ENCODE measurements around the gene THRSP. TPM values are rescaled to one million over a fixed set of nuclear protein-coding genes. Genes with fewer than 3 reads are reported as not detected.
"Not testable (repeated sequence)": the region's sequence is repeated elsewhere in the genome, so short reads cannot be mapped to it uniquely, and the experiment has no call there.

The THRSP gene
- polyA plus RNA-seq, 1 donor from 2014 or later = not detected

DNA sequence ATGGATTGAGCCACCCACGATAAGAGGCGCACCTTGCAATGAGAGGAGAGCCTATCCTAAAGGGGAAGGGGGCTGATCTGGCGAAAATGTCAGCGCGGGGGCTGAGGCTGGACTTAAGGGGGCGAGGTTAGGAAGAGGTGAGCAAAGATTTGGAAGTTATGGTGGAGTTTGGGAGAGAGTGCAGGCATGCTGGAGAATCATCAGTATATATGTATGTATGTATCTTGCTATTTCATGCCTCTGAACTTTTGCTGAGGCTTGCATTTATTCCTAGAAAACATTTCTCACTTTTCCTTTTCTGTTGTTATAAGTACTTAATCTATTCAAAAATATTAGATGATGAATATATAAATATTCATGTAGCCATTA is 17.2 kb upstream of the THRSP start:
- no peaks in the 10 kb centered on the region for H3K36me3 Mint-ChIP-seq
- no peak overlapping the region for H3K27ac Mint-ChIP-seq
- H3K9me3 Mint-ChIP-seq = no peaks in the 10 kb centered on the region
- H3K27me3 Mint-ChIP-seq = peaks cover 4% of the 10 kb centered on the region
- H3K4me3 Mint-ChIP-seq = peak overlapping the region in 1 of 4 donors; percentile 21
- H3K4me1 Mint-ChIP-seq = peaks cover 0 to 2% (median 0%) of the 10 kb centered on the region in 3 donors

DNA sequence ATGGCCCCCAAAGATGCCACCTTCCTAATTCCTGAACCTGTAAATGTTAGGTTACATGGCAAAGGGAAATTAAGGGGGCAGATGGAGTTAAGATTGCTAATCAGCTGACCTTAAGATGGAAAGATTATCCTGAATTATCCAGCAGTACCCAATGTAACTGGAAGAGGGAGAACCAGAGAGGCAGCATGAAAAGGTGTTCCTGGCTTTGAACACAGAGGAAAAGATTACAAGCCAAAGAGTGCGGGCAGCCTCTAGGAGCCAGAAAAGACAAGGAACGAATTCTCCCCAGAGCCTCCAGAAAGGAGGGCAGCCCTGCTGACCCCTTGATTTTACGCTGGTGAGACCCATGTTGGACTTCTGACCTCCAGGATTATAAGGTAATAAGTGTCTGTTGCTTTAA is 15.1 kb upstream of the THRSP start:
- H3K4me3 Mint-ChIP-seq = no peak overlapping the region
- H3K27me3 Mint-ChIP-seq = peaks cover 4% of the 10 kb centered on the region
- H3K36me3 Mint-ChIP-seq = peaks cover 2% of the 10 kb centered on the region
- H3K9me3 Mint-ChIP-seq = no peaks in the 10 kb centered on the region
- peaks cover 0 to 2% (median 0%) of the 10 kb centered on the region in 3 donors for H3K4me1 Mint-ChIP-seq
- no peak overlapping the region for H3K27ac Mint-ChIP-seq

DNA sequence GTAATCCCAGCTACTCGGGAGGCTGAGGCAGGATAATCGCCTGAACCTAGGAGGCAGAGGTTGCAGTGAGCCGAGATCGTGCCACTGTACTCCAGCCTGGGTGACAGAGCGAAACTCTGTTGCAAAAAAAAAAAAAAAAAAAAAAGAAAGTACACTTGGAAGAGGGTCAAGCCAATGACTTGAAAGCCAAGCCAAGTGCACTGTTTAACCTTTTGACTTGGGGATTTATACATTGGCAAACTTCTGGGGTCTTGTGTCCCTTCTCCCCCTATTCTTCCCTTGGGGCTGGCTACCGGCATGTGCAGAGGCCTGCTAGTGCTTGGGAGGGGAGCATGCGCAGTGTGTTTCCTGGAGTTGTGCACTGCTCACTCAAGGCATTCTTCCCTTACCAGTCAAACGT is 14.3 kb upstream of the THRSP start:
- Mint-ChIP-seq H3K4me3 (no peak overlapping the region), H3K36me3 (peaks cover 2% of the 10 kb centered on the region), H3K9me3 (no peaks in the 10 kb centered on the region), H3K27me3 (peaks cover 3% of the 10 kb centered on the region), H3K27ac (no peak overlapping the region), H3K4me1 (peaks cover 0 to 2% (median 0%) of the 10 kb centered on the region in 3 donors)

DNA sequence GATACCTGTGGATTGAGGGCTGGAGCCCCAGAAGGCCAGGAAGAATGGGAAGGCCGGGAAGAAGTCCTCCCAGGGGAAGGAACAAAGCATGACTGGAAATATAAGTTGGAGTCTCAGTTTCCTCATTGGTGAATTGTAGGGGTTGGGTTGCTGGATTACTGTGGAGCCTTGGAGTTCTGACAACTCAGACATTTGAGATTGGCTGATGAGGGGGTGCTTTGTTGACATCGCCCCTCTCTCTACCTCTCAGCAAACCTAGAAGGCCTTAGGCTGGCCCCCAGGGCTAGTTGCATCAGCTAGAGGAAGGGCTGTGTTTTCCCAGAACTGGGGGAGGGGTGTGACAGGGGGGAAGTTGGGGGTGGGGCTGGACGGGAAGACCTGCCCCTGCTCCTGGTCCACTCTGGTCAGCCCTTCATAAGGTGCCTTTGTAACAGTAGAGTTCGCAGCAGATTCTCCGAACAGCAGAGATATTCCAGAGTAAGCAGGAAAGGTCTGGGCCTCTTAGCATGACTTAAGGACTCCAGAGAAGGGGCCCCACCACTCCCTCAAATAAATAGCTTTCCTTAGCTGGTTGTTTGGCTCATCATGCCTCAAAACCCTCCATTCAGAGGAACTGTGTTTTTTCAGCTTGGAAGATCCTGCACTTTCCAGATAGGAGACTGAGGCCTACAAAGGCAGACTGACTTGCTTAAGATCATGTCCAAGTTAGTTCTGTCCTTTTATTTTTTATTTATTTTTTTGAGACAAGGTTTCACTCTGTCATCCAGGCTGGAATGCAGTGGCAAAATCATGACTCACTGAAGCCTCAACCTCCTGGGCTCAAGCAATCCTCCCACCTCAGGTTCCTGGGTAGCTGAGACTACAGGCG is 12.5 kb upstream of the THRSP start:
- peak overlapping the region in 1 of 3 donors; percentile 23 for H3K27ac Mint-ChIP-seq
- no peaks in the 10 kb centered on the region for H3K9me3 Mint-ChIP-seq
- no peaks in the 10 kb centered on the region for H3K4me1 Mint-ChIP-seq
- no peaks in the 10 kb centered on the region for H3K27me3 Mint-ChIP-seq
- no peak overlapping the region for H3K4me3 Mint-ChIP-seq
- peaks cover 2% of the 10 kb centered on the region for H3K36me3 Mint-ChIP-seq

DNA sequence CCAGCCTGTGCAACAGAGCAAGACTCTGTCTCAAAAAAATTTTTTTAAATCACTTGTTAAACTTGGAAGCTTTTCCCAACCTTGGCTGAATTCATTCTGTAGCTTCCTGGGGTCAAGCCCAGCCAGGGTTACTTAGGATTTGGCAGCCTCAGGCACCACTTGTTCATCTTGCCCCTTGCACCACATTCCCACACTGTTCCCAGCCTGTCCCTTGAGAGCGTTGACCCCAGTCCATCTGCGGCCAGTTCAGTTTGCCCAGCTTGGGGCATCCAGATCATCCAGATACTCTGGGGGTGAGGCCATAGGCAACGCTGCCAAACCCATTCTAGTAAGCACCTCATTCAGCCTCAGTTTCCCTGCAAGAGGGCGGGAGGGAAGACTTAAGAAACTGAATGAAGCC is 8.7 kb upstream of the THRSP start:
- Mint-ChIP-seq H3K27ac (no peak overlapping the region), H3K4me3 (no peak overlapping the region), H3K4me1 (no peaks in the 10 kb centered on the region), H3K27me3 (no peaks in the 10 kb centered on the region), H3K36me3 (peaks cover 2% of the 10 kb centered on the region), H3K9me3 (no peaks in the 10 kb centered on the region)

GRCh38 chr11:78056093-78056492 is 7.6 kb upstream of the THRSP start:
- H3K36me3 Mint-ChIP-seq = peaks cover 2% of the 10 kb centered on the region
- H3K4me3 Mint-ChIP-seq = no peak overlapping the region
- no peaks in the 10 kb centered on the region for H3K9me3 Mint-ChIP-seq
- no peaks in the 10 kb centered on the region for H3K4me1 Mint-ChIP-seq
- no peak overlapping the region for H3K27ac Mint-ChIP-seq
- no peaks in the 10 kb centered on the region for H3K27me3 Mint-ChIP-seq

DNA sequence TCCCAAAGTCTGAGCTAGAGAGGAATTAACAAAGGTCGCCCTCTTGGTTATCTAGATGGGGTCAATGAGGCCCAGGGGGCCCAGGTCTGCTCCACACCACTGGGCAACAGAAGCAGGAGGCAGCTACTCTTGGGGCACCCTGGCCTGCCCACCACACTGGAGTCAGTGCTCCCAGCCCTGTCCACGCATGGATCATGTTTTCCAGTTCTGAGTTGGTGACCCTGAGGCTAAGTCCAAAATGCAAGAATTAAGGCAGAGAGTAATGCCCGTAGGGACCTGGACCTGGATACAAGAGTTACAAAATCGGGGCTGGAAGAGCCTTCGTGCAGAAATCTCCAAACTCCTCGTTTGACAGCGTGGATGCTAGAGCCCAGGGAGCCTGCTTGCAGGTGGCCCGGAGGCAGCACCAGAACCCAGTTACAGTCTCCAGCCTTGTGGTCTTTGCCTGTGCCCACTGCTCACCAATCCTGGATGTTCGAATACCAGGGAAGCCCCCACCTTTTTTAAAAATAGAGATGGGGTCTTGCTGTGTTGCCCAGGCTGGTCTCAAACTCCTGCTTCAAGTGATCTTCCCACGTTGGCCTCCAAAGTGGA is 6.1 kb upstream of the THRSP start:
- no peaks in the 10 kb centered on the region for H3K9me3 Mint-ChIP-seq
- H3K4me1 Mint-ChIP-seq = no peaks in the 10 kb centered on the region
- peaks cover 2% of the 10 kb centered on the region for H3K36me3 Mint-ChIP-seq
- H3K4me3 Mint-ChIP-seq = no peak overlapping the region
- H3K27me3 Mint-ChIP-seq = no peaks in the 10 kb centered on the region
- no peak overlapping the region for H3K27ac Mint-ChIP-seq

GRCh38 chr11:78059749-78060328 is 3.8 kb upstream of the THRSP start:
- not testable (repeated sequence) for H3K4me3 Mint-ChIP-seq, H3K4me1 Mint-ChIP-seq, H3K27ac Mint-ChIP-seq, H3K27me3 Mint-ChIP-seq, H3K9me3 Mint-ChIP-seq, H3K36me3 Mint-ChIP-seq

- Mint-ChIP-seq H3K27me3 (no peaks in the 10 kb centered on the region), H3K9me3 (no peaks in the 10 kb centered on the region), H3K4me3 (no peak overlapping the region)
Measured at GRCh38 chr11:78060533-78060932, 3.1 kb upstream of the THRSP start.

GRCh38 chr11:78061088-78061920 is 2.4 kb upstream of the THRSP start:
- H3K27me3 Mint-ChIP-seq = no peaks in the 10 kb centered on the region
- H3K27ac Mint-ChIP-seq = no peak overlapping the region
- no peaks in the 10 kb centered on the region for H3K9me3 Mint-ChIP-seq
- no peak overlapping the region for H3K4me3 Mint-ChIP-seq
- no peaks in the 10 kb centered on the region for H3K36me3 Mint-ChIP-seq
- peaks cover 0 to 2% (median 0%) of the 10 kb centered on the region in 3 donors for H3K4me1 Mint-ChIP-seq

More at GRCh38 chr11:78060533-78060932, 3.1 kb upstream of the THRSP start:
- Mint-ChIP-seq H3K36me3 (no peaks in the 10 kb centered on the region), H3K27ac (no peak overlapping the region), H3K4me1 (peaks cover 0 to 2% (median 0%) of the 10 kb centered on the region in 3 donors)

GRCh38 chr11:78061921-78062311 is 1.7 kb upstream of the THRSP start:
- Mint-ChIP-seq H3K4me3 (no peak overlapping the region), H3K9me3 (no peaks in the 10 kb centered on the region), H3K4me1 (peaks cover 0 to 2% (median 0%) of the 10 kb centered on the region in 3 donors), H3K36me3 (peaks cover 1% of the 10 kb centered on the region), H3K27ac (no peak overlapping the region), H3K27me3 (no peaks in the 10 kb centered on the region)

- Mint-ChIP-seq H3K9me3 (no peaks in the 10 kb centered on the region), H3K36me3 (peaks cover 1% of the 10 kb centered on the region), H3K27ac (no peak overlapping the region), H3K4me1 (peaks cover 0 to 2% (median 0%) of the 10 kb centered on the region in 3 donors), H3K4me3 (no peak overlapping the region), H3K27me3 (no peaks in the 10 kb centered on the region)
Measured at GRCh38 chr11:78062671-78063070, 990 bp upstream of the THRSP start.

GRCh38 chr11:78065203-78065602 is 1.5 kb downstream of the THRSP start:
- H3K27me3 Mint-ChIP-seq = no peaks in the 10 kb centered on the region
- no peak overlapping the region for H3K4me3 Mint-ChIP-seq
- no peak overlapping the region for H3K27ac Mint-ChIP-seq
- no peaks in the 10 kb centered on the region for H3K9me3 Mint-ChIP-seq
- H3K4me1 Mint-ChIP-seq = peaks cover 0 to 2% (median 0%) of the 10 kb centered on the region in 3 donors
- H3K36me3 Mint-ChIP-seq = peaks cover 1% of the 10 kb centered on the region

- Mint-ChIP-seq H3K4me3 (no peak overlapping the region), H3K27me3 (no peaks in the 10 kb centered on the region), H3K9me3 (no peaks in the 10 kb centered on the region), H3K27ac (no peak overlapping the region), H3K36me3 (peaks cover 1% of the 10 kb centered on the region), H3K4me1 (peaks cover 0 to 2% (median 0%) of the 10 kb centered on the region in 3 donors)
Measured at GRCh38 chr11:78066471-78066870, 2.8 kb downstream of the THRSP start.

- no peaks in the 10 kb centered on the region for H3K27me3 Mint-ChIP-seq
- H3K9me3 Mint-ChIP-seq = no peaks in the 10 kb centered on the region
- no peak overlapping the region for H3K4me3 Mint-ChIP-seq
- peaks cover 1% of the 10 kb centered on the region for H3K36me3 Mint-ChIP-seq
- peaks cover 0 to 9% (median 5%) of the 10 kb centered on the region in 3 donors for H3K4me1 Mint-ChIP-seq
- H3K27ac Mint-ChIP-seq = peak overlapping the region in 1 of 3 donors; percentile 90
Measured at GRCh38 chr11:78067704-78068103, 4.0 kb downstream of the THRSP start.
